ENCODE data around the gene ZBTB43.

DNA sequence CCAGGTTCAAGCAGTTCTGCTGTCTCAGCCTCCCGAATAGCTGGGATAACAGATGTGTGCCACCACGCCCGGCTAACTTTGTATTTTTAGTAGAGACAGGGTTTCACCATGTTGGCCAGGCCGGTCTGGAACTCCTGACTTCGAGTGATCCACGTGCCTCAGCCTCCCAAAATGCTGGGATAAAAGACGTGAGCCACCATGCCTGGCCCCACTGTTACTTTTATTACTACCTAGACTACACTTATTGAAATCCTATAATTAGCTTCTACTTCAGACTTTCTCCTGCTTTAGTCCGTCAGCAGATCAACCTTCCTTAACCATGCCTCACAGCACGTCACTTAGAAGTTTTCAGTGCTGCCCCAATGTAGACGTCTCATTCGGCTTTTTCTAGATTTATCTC, 8.2 kb downstream of the ZBTB43 start:
- TF ChIP-seq EZH2 (IDR thresholded peaks at IDR 0.05) (no peak), POLR2AphosphoS5 (IDR thresholded peaks at IDR 0.05; ENCODE audit: borderline replicate concordance, low read depth, low read length) (no peak), FOXP2 (optimal IDR thresholded peaks at IDR 0.05; ENCODE audit: control extremely low read depth, extremely low read length, insufficient read depth) (no peak)
